ENCODE results near the gene ZNF268. TPM values are rescaled to one million over a fixed set of nuclear protein-coding genes. Genes with fewer than 3 reads are reported as not detected.

ZNF268 gene
- total RNA-seq, 1 experiment from 2014 or later, result 22.4 TPM

GRCh38 chr12:133203344-133204263, 22.3 kb downstream of the ZNF268 start:
- in situ Hi-C loops (cut with HindIII; ENCODE audit: low pct_unique_long_range_greater_than_20kb, low sequenced_read_pairs) (no loop called here), intact Hi-C loops (cut with micrococcal nuclease; ENCODE audit: unreplicated experiment) (no loop called here)
- DNase-seq (ENCODE audit: low read depth, low spot score) (no peak), ATAC-seq (no peak)
- H3K27ac ChIP-seq (ENCODE audit: low read length), result no peak overlapping the region
- no peak for TF ChIP-seq REST (IDR thresholded peaks at IDR 0.05; ENCODE audit: insufficient read depth in 1 of 2, low read depth in 2 of 2, low read length in 1 of 2)
- no peak for TF ChIP-seq CTCF (IDR thresholded peaks at IDR 0.05)
- TF ChIP-seq TCF7L2 (IDR thresholded peaks at IDR 0.05; ENCODE audit: low read depth, low read length), result no peak
- TF ChIP-seq POLR2AphosphoS5 (IDR thresholded peaks at IDR 0.05; ENCODE audit: low read depth, low read length), result no peak
- no peak for TF ChIP-seq SIN3A (IDR thresholded peaks at IDR 0.05; ENCODE audit: borderline replicate concordance, insufficient read depth, low read depth, low read length)
- ChIA-PET POLR2A (no interaction called here), CTCF (no interaction called here)
- no peak overlapping the region for H3K4me3 ChIP-seq (ENCODE audit: low read depth in 2 of 2, low read length in 2 of 2)
- no peaks in the 10 kb centered on the region for H3K27me3 ChIP-seq (ENCODE audit: control insufficient read depth, insufficient read depth, low read length)
- no TSS peak for BruUV-seq (replicated peaks)
- no peaks in the 10 kb centered on the region for H3K4me1 ChIP-seq (ENCODE audit: control insufficient read depth, insufficient read depth, low read length)
- H3K36me3 ChIP-seq (ENCODE audit: control insufficient read depth, insufficient read depth, low read length), result peaks cover 15% of the 10 kb centered on the region
- peaks cover 69% of the 10 kb centered on the region for H3K9me3 ChIP-seq (ENCODE audit: control insufficient read depth, insufficient read depth, low read depth, low read length)

- peaks cover 15% of the 10 kb centered on the region for H3K36me3 ChIP-seq (ENCODE audit: control insufficient read depth, insufficient read depth, low read length)
- in situ Hi-C loops (cut with HindIII; ENCODE audit: low pct_unique_long_range_greater_than_20kb, low sequenced_read_pairs), result no loop called here
- DNase-seq (ENCODE audit: low read depth, low spot score) (no peak), ATAC-seq (no peak)
- H3K4me3 ChIP-seq (ENCODE audit: low read depth in 2 of 2, low read length in 2 of 2), result no peak overlapping the region
- intact Hi-C loops (cut with micrococcal nuclease; ENCODE audit: unreplicated experiment), result no loop called here
- POLR2A ChIA-PET, result no interaction called here
- H3K9me3 ChIP-seq (ENCODE audit: control insufficient read depth, insufficient read depth, low read depth, low read length), result peaks cover 69% of the 10 kb centered on the region
- no TSS peak for BruUV-seq (replicated peaks)
- CTCF ChIA-PET, result no interaction called here
- TF ChIP-seq TCF7L2 (IDR thresholded peaks at IDR 0.05; ENCODE audit: low read depth, low read length) (no peak), POLR2AphosphoS5 (IDR thresholded peaks at IDR 0.05; ENCODE audit: low read depth, low read length) (no peak), REST (IDR thresholded peaks at IDR 0.05; ENCODE audit: insufficient read depth in 1 of 2, low read depth in 2 of 2, low read length in 1 of 2) (no peak), CTCF (IDR thresholded peaks at IDR 0.05) (no peak)
- H3K27ac ChIP-seq (ENCODE audit: low read length), result no peak overlapping the region
- H3K27me3 ChIP-seq (ENCODE audit: control insufficient read depth, insufficient read depth, low read length), result no peaks in the 10 kb centered on the region
- no peaks in the 10 kb centered on the region for H3K4me1 ChIP-seq (ENCODE audit: control insufficient read depth, insufficient read depth, low read length)
These were observed 22.9 kb downstream of the ZNF268 start for GRCh38 chr12:133204264-133204603.
